GM23338 (cell line): ENCODE measurements around the gene ZNF174. TPM values are rescaled to one million over a fixed set of nuclear protein-coding genes. Genes with fewer than 3 reads are reported as not detected.

Source experiments
- ATAC-seq: fragments of 200-7000 bp; cut with Tn5 transposase; 3 replicates; pipeline ENCODE4 v1.9.1; 2020
- DNase-seq: peaks from one replicate; pipeline ENCODE4 v3.0.0-alpha.2; 2015; ENCODE audit warnings: low spot score
- H2AFZ ChIP-seq: fragments of 200-600 bp; sonication (generic); 2 replicates; pipeline ENCODE4 v1.8.0; 2016; ENCODE audit warnings: antibody characterized with exemption, mild to moderate bottlenecking, moderate library complexity
- H3F3A ChIP-seq: fragments of 200-600 bp; sonication (generic); replicated peaks from 2 replicates; pipeline ENCODE4 v1.8.0; 2017; ENCODE audit warnings: antibody characterized with exemption, mixed run types, low read depth
- H3K27ac ChIP-seq: fragments of 200-600 bp; sonication (generic); 2 replicates; pipeline ENCODE4 v1.6.1; 2016; ENCODE audit warnings: low read depth
- H3K27me3 ChIP-seq: fragments of 200-600 bp; sonication (generic); 2 replicates; pipeline ENCODE4 v1.8.0; 2016; ENCODE audit warnings: mild to moderate bottlenecking, mixed run types, moderate library complexity; ENCODE audit not compliant: insufficient read depth
- H3K36me3 ChIP-seq: fragments of 200-600 bp; sonication (generic); 2 replicates; pipeline ENCODE4 v1.8.0; 2016; ENCODE audit warnings: mild to moderate bottlenecking; ENCODE audit not compliant: insufficient read depth
- H3K4me1 ChIP-seq: fragments of 200-600 bp; sonication (generic); 2 replicates; pipeline ENCODE4 v1.8.0; 2016; ENCODE audit warnings: mild to moderate bottlenecking, moderate library complexity; ENCODE audit not compliant: insufficient read depth
- H3K4me2 ChIP-seq: fragments of 200-600 bp; sonication (generic); 2 replicates; pipeline ENCODE4 v1.7.1; 2017; ENCODE audit warnings: mixed run types
- H3K4me3 ChIP-seq: fragments of 200-600 bp; sonication (generic); 2 replicates; pipeline ENCODE4 v1.6.1; 2016; ENCODE audit warnings: mixed run types
- H3K79me2 ChIP-seq: fragments of 200-600 bp; sonication (generic); replicated peaks from 2 replicates; pipeline ENCODE4 v1.8.0; 2017; ENCODE audit warnings: mild to moderate bottlenecking; ENCODE audit not compliant: insufficient read depth
- H3K9me2 ChIP-seq: fragments of 200-600 bp; sonication (generic); 2 replicates; pipeline ENCODE4 v1.8.0; 2017; ENCODE audit not compliant: insufficient read depth
- H4K20me1 ChIP-seq: fragments of 200-600 bp; sonication (generic); replicated peaks from 2 replicates; pipeline ENCODE4 v1.8.0; 2017; ENCODE audit warnings: mild to moderate bottlenecking; ENCODE audit not compliant: insufficient read depth
- H3K27ac Mint-ChIP-seq: 2 replicates; pipeline ENCODE4 v1.8.0; 2020; ENCODE audit warnings: inconsistent platforms, mild to moderate bottlenecking, moderate library complexity, mixed read lengths
- H3K27me3 Mint-ChIP-seq: 3 replicates; pipeline ENCODE4 v1.8.0; 2022; ENCODE audit warnings: low read depth, mild to moderate bottlenecking, moderate library complexity, mixed read lengths, inconsistent platforms; ENCODE audit not compliant: insufficient read depth, poor library complexity
- H3K36me3 Mint-ChIP-seq: 3 replicates; pipeline ENCODE4 v1.8.0; 2021; ENCODE audit warnings: low read depth, mild to moderate bottlenecking, inconsistent platforms, moderate library complexity, mixed read lengths
- H3K4me1 Mint-ChIP-seq: 3 replicates; pipeline ENCODE4 v1.8.0; 2020; ENCODE audit warnings: mild to moderate bottlenecking, inconsistent platforms, mixed read lengths
- H3K4me3 Mint-ChIP-seq: 3 replicates; pipeline ENCODE4 v1.8.0; 2021; ENCODE audit warnings: moderate library complexity, mild to moderate bottlenecking, inconsistent platforms, mixed read lengths
- H3K9me3 Mint-ChIP-seq: 3 replicates; pipeline ENCODE4 v1.8.0; 2020; ENCODE audit warnings: moderate library complexity, mild to moderate bottlenecking, inconsistent platforms, mixed read lengths
- CREB1 ChIP-seq: fragments of 250-450 bp; sonication (Bioruptor Pico); IDR thresholded peaks from 2 replicates; pipeline ENCODE4 v1.5.0; 2020; ENCODE audit warnings: low read depth, mild to moderate bottlenecking, moderate library complexity
- EZH2 ChIP-seq: fragments of 200-600 bp; sonication (generic); IDR thresholded peaks from one replicate; pipeline ENCODE4 v1.8.0; 2017; ENCODE audit warnings: antibody characterized with exemption, mild to moderate bottlenecking, low read depth; ENCODE audit not compliant: unreplicated experiment
- EZH2phosphoT487 ChIP-seq: fragments of 200-600 bp; sonication (generic); IDR thresholded peaks from one replicate; pipeline ENCODE4 v1.8.1; 2018; ENCODE audit warnings: antibody characterized with exemption; ENCODE audit not compliant: unreplicated experiment
- JUNB ChIP-seq: IDR thresholded peaks from one replicate; pipeline ENCODE4 v1.6.1; 2016; ENCODE audit warnings: antibody characterized with exemption; ENCODE audit not compliant: unreplicated experiment
- NANOG ChIP-seq: IDR thresholded peaks from 2 replicates; pipeline ENCODE4 v1.6.1; 2016; ENCODE audit warnings: antibody characterized with exemption, borderline replicate concordance
- ZNF114 ChIP-seq: fragments of 250-450 bp; sonication (Bioruptor Pico); IDR thresholded peaks from 2 replicates; pipeline ENCODE4 v1.5.0; 2020; ENCODE audit warnings: mild to moderate bottlenecking, moderate library complexity
- polyA plus RNA-seq: library from polyadenylated mRNA; unstranded; fragments of >200 nt; fragmentation: Nextera tagmentation; extraction: Ambion mirVana; gene quantifications from 2 replicates; pipeline ENCODE4 v1.2.1, GENCODE V29; 2016
- total RNA-seq: library from RNA; depleted of rRNA; stranded (reverse); fragments of >200 nt; shearing (Covaris generic); gene quantifications from 2 replicates; pipeline ENCODE4 v1.2.3, GENCODE V29; 2014
- TF ChIP-seq, protein P1 (sequence below): IDR thresholded peaks from 2 replicates; pipeline ENCODE4 v1.6.1; 2016; ENCODE audit warnings: antibody characterized with exemption
- TF ChIP-seq, protein P2 (sequence below): IDR thresholded peaks from one replicate; pipeline ENCODE4 v1.6.1; 2018; ENCODE audit warnings: antibody characterized with exemption; ENCODE audit not compliant: unreplicated experiment
- TF ChIP-seq, protein P3 (sequence below), 2 experiments: fragments of 200-600 bp in 1 of 2; sonication (generic) in 1 of 2; conservative IDR thresholded peaks; 2 replicates each; pipeline versions ENCODE4 v1.5.1 to v1.6.1; 2016 to 2017; ENCODE audit warnings: antibody characterized with exemption in 2 of 2, low read depth in 2 of 2, mild to moderate bottlenecking in 2 of 2, moderate library complexity in 1 of 2

Gene ZNF174
- total and polyA plus RNA-seq, 2 experiments from 2014 or later: 9.0 to 13.2 TPM

DNA sequence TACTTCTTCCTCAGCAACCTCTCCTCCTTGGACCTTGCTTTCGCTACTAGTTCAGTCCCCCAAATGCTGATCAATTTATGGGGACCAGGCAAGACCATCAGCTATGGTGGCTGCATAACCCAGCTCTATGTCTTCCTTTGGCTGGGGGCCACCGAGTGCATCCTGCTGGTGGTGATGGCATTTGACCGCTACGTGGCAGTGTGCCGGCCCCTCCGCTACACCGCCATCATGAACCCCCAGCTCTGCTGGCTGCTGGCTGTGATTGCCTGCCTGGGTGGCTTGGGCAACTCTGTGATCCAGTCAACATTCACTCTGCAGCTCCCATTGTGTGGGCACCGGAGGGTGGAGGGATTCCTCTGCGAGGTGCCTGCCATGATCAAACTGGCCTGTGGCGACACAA is 44.9 kb upstream of the ZNF174 start:
- H3K4me1 Mint-ChIP-seq: no peaks in the 10 kb centered on the region
- DNase-seq: no peak
- H3F3A ChIP-seq: no peaks in the 10 kb centered on the region
- H3K27ac ChIP-seq: no peak overlapping the region
- H4K20me1 ChIP-seq: no peaks in the 10 kb centered on the region
- H3K36me3 Mint-ChIP-seq: peaks cover 16% of the 10 kb centered on the region
- H3K27me3 Mint-ChIP-seq: peaks cover 7% of the 10 kb centered on the region
- H3K9me2 ChIP-seq: no peaks in the 10 kb centered on the region
- H3K4me1 ChIP-seq: no peaks in the 10 kb centered on the region
- no peak for ATAC-seq
- H2AFZ ChIP-seq: no peak overlapping the region
- H3K36me3 ChIP-seq: no peaks in the 10 kb centered on the region
- no peaks in the 10 kb centered on the region for H3K79me2 ChIP-seq
- no peaks in the 10 kb centered on the region for H3K27me3 ChIP-seq
- TF ChIP-seq CREB1 (CRISPR knock-in tag) (no peak), NANOG (no peak), ZNF114 (CRISPR knock-in tag) (no peak), EZH2phosphoT487 (no peak), JUNB (no peak)
- TF ChIP-seq, protein P1, sequence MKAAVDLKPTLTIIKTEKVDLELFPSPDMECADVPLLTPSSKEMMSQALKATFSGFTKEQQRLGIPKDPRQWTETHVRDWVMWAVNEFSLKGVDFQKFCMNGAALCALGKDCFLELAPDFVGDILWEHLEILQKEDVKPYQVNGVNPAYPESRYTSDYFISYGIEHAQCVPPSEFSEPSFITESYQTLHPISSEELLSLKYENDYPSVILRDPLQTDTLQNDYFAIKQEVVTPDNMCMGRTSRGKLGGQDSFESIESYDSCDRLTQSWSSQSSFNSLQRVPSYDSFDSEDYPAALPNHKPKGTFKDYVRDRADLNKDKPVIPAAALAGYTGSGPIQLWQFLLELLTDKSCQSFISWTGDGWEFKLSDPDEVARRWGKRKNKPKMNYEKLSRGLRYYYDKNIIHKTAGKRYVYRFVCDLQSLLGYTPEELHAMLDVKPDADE: no peak
- H3K9me3 Mint-ChIP-seq: peaks cover 81% of the 10 kb centered on the region
- H3K27ac Mint-ChIP-seq: no peak overlapping the region
- no peak overlapping the region for H3K4me3 ChIP-seq
- no peak overlapping the region for H3K4me3 Mint-ChIP-seq
- H3K4me2 ChIP-seq: no peak overlapping the region

DNA sequence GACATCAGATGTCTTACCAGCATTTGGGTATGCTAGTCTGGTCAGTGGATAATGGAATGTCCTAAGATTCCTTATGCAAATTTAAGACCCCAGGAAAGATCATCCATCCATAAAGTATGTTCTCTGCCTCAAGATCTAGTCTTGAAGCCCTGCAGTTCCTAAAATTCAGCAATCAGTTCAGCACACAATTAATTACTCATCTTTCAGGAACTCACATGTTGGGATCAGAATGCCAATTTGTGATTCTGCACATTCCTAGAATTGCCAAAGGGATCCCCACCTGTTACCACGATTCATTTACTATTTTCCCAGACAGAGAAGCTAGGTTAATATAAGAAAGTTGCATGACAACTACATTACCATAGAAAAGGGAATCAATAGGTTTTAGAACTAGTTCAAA is 42.1 kb upstream of the ZNF174 start:
- no peak overlapping the region for H3K4me2 ChIP-seq
- Mint-ChIP-seq H3K27me3 (peaks cover 7% of the 10 kb centered on the region), H3K27ac (no peak overlapping the region), H3K4me3 (no peak overlapping the region), H3K9me3 (peaks cover 82% of the 10 kb centered on the region), H3K36me3 (peaks cover 9% of the 10 kb centered on the region; the same call in 2 of the 3 replicates), H3K4me1 (no peaks in the 10 kb centered on the region)
- H3K36me3 ChIP-seq: no peaks in the 10 kb centered on the region; the same call in 1 of the 2 replicates
- H3K4me1 ChIP-seq: no peaks in the 10 kb centered on the region
- H3K27me3 ChIP-seq: no peaks in the 10 kb centered on the region
- ATAC-seq: no peak
- H2AFZ ChIP-seq: no peak overlapping the region
- no peaks in the 10 kb centered on the region for H3K79me2 ChIP-seq
- H3K27ac ChIP-seq: no peak overlapping the region
- no peak for DNase-seq
- H3K4me3 ChIP-seq: no peak overlapping the region
- no peaks in the 10 kb centered on the region for H3F3A ChIP-seq
- no peaks in the 10 kb centered on the region for H3K9me2 ChIP-seq
- no peaks in the 10 kb centered on the region for H4K20me1 ChIP-seq
- no peak for TF ChIP-seq EZH2phosphoT487
- TF ChIP-seq, protein P2, sequence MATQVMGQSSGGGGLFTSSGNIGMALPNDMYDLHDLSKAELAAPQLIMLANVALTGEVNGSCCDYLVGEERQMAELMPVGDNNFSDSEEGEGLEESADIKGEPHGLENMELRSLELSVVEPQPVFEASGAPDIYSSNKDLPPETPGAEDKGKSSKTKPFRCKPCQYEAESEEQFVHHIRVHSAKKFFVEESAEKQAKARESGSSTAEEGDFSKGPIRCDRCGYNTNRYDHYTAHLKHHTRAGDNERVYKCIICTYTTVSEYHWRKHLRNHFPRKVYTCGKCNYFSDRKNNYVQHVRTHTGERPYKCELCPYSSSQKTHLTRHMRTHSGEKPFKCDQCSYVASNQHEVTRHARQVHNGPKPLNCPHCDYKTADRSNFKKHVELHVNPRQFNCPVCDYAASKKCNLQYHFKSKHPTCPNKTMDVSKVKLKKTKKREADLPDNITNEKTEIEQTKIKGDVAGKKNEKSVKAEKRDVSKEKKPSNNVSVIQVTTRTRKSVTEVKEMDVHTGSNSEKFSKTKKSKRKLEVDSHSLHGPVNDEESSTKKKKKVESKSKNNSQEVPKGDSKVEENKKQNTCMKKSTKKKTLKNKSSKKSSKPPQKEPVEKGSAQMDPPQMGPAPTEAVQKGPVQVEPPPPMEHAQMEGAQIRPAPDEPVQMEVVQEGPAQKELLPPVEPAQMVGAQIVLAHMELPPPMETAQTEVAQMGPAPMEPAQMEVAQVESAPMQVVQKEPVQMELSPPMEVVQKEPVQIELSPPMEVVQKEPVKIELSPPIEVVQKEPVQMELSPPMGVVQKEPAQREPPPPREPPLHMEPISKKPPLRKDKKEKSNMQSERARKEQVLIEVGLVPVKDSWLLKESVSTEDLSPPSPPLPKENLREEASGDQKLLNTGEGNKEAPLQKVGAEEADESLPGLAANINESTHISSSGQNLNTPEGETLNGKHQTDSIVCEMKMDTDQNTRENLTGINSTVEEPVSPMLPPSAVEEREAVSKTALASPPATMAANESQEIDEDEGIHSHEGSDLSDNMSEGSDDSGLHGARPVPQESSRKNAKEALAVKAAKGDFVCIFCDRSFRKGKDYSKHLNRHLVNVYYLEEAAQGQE: no peak
- TF ChIP-seq, protein P1: no peak
- no peak for TF ChIP-seq NANOG
- TF ChIP-seq EZH2: no peak
- TF ChIP-seq, protein P3, sequence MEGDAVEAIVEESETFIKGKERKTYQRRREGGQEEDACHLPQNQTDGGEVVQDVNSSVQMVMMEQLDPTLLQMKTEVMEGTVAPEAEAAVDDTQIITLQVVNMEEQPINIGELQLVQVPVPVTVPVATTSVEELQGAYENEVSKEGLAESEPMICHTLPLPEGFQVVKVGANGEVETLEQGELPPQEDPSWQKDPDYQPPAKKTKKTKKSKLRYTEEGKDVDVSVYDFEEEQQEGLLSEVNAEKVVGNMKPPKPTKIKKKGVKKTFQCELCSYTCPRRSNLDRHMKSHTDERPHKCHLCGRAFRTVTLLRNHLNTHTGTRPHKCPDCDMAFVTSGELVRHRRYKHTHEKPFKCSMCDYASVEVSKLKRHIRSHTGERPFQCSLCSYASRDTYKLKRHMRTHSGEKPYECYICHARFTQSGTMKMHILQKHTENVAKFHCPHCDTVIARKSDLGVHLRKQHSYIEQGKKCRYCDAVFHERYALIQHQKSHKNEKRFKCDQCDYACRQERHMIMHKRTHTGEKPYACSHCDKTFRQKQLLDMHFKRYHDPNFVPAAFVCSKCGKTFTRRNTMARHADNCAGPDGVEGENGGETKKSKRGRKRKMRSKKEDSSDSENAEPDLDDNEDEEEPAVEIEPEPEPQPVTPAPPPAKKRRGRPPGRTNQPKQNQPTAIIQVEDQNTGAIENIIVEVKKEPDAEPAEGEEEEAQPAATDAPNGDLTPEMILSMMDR (conservative IDR thresholded peaks at IDR 0.05; ENCODE audit: low read depth in 2 of 2): no peak
- no peak for TF ChIP-seq CREB1 (CRISPR knock-in tag)
- no peak for TF ChIP-seq ZNF114 (CRISPR knock-in tag)
